SH-SY5Y (cell line): ENCODE measurements around the gene ETS2.

Experiments
- GATA2 ChIP-seq: IDR thresholded peaks from 2 replicates; pipeline ENCODE4 v1.6.1; 2011; ENCODE audit warnings: mild to moderate bottlenecking, low read depth, low read length
- GATA3 ChIP-seq: IDR thresholded peaks from 2 replicates; pipeline ENCODE4 v1.6.1; 2011; ENCODE audit warnings: low read depth, mild to moderate bottlenecking, low read length, moderate library complexity

- no peak for TF ChIP-seq GATA2
- TF ChIP-seq GATA3 = no peak
Observed at GRCh38 chr21:38869946-38870345, 64.2 kb downstream of the ETS2 start.
